H1 (cell line): Measurements from ENCODE around the gene TM7SF3. TPM values are rescaled to one million over a fixed set of nuclear protein-coding genes. Genes with fewer than 3 reads are reported as not detected.

Source experiments
- HDAC6 ChIP-seq: IDR thresholded peaks from one replicate; pipeline ENCODE4 v1.7.1; 2012; ENCODE audit warnings: low read depth, mild to moderate bottlenecking, inconsistent platforms, low read length, moderate library complexity
- NANOG ChIP-seq: IDR thresholded peaks from 2 replicates; pipeline ENCODE4 v1.6.1; 2011; ENCODE audit warnings: low read length, low read depth, mild to moderate bottlenecking, inconsistent platforms; ENCODE audit not compliant: insufficient read depth, poor library complexity, severe bottlenecking
- RNF2 ChIP-seq: fragments of 200-900, 300-1000 bp; sonication (generic); IDR thresholded peaks from 2 replicates; pipeline ENCODE4 v1.7.1; 2016; ENCODE audit warnings: borderline replicate concordance, low read depth, mild to moderate bottlenecking, antibody characterized with exemption, low read length; ENCODE audit not compliant: poor library complexity, severe bottlenecking; ENCODE audit errors: missing control alignments
- SIX5 ChIP-seq: IDR thresholded peaks from 2 replicates; pipeline ENCODE4 v1.6.1; 2011; ENCODE audit warnings: mild to moderate bottlenecking, low read depth, low read length
- TAF7 ChIP-seq: optimal IDR thresholded peaks from 2 replicates; pipeline ENCODE3; 2011; ENCODE audit warnings: low read depth, mild to moderate bottlenecking, inconsistent platforms, low read length, moderate library complexity, borderline replicate concordance
- TCF12 ChIP-seq: IDR thresholded peaks from 2 replicates; pipeline ENCODE4 v1.6.1; 2011; ENCODE audit warnings: low read depth, mild to moderate bottlenecking, low read length
- polyA plus RNA-seq, 7 experiments: library from polyadenylated mRNA; depleted of rRNA in 3 of 7; stranded (reverse) in 5 of 7; unstranded in 2 of 7; fragments of >200 nt in 5 of 7; fragments of 200-250 nt in 2 of 7; gene quantifications; 1 replicate in 5 of 7; 2 replicates in 1 of 7; 4 replicates in 1 of 7; pipeline versions ENCODE4 v1.2.1 to v1.2.3, GENCODE V29; 2011 to 2013; ENCODE audit warnings: missing spikeins in 2 of 7, mixed read lengths in 2 of 7
- total RNA-seq: library from RNA; stranded (reverse); fragmentation: NEBNext Ultra II Directional; extraction: Animal tissue kit (Norgen Biotek cat#: 25700); gene quantifications from 2 replicates; pipeline ENCODE4 v1.2.1, GENCODE V29; 2021

TM7SF3 gene
- total and polyA plus RNA-seq, 2 of the 8 experiments (the other 6 are each of a cell fraction or from before 2014, with no cell fraction given): 57.9 to 77.2 TPM

- no peak for TF ChIP-seq HDAC6
- no peak for TF ChIP-seq RNF2
- TF ChIP-seq TCF12: no peak
- no peak for TF ChIP-seq NANOG
- no peak for TF ChIP-seq TAF7
- no peak for TF ChIP-seq SIX5
These were observed 22.4 kb downstream of the TM7SF3 start (continued) for GRCh38 chr12:26991826-26992225.
